Cardiac muscle cell (in vitro differentiated cells and primary cell): Measurements from ENCODE around the gene DGKZ. TPM values are rescaled to one million over a fixed set of nuclear protein-coding genes. Genes with fewer than 3 reads are reported as not detected.
A peak's percentile ranks its signal among the peaks of the same experiment; 100 is the strongest.

Experiments
- DNase-seq, 2 donors: peaks; one replicate each; pipeline versions ENCODE4 v3.0.0 to v3.0.0-alpha.2; 2010 to 2017; ENCODE audit warnings: low read depth in 1 of 2, low spot score in 1 of 2
- H3K27ac ChIP-seq: fragments of 200-600 bp; sonication (generic); 2 replicates; pipeline ENCODE4 v1.5.1; 2016
- H3K27me3 ChIP-seq: fragments of 200-600 bp; sonication (generic); 2 replicates; pipeline ENCODE4 v1.6.0; 2016; ENCODE audit warnings: control low read depth
- H3K36me3 ChIP-seq: fragments of 200-600 bp; sonication (generic); 2 replicates; pipeline ENCODE4 v1.5.1; 2016; ENCODE audit warnings: control low read depth
- H3K4me1 ChIP-seq: fragments of 200-600 bp; sonication (generic); 2 replicates; pipeline ENCODE4 v1.8.1; 2017; ENCODE audit warnings: low read depth, mild to moderate bottlenecking, mixed run types
- H3K4me3 ChIP-seq: fragments of 200-600 bp; sonication (generic); 2 replicates; pipeline ENCODE4 v1.5.1; 2016; ENCODE audit warnings: mild to moderate bottlenecking
- H3K9me3 ChIP-seq: fragments of 200-600 bp; sonication (generic); 2 replicates; pipeline ENCODE4 v1.5.1; 2017; ENCODE audit warnings: low read depth, mild to moderate bottlenecking, control low read depth
- CTCF ChIP-seq: IDR thresholded peaks from 2 replicates; pipeline ENCODE4 v1.5.1; 2012; ENCODE audit warnings: low read depth, mild to moderate bottlenecking, low read length
- polyA plus RNA-seq: library from polyadenylated mRNA; unstranded; fragments of >200 nt; fragmentation: Nextera tagmentation; extraction: Ambion mirVana; gene quantifications from 2 replicates; pipeline ENCODE4 v1.2.1, GENCODE V29; 2016
- total RNA-seq: library from RNA; depleted of rRNA; stranded (reverse); fragments of >200 nt; gene quantifications from 2 replicates; pipeline ENCODE4 v1.2.3, GENCODE V29; 2016

Gene DGKZ
- total and polyA plus RNA-seq, 2 experiments from 2014 or later, result 48.3 to 81.8 TPM

GRCh38 chr11:46386674-46387073, 39.4 kb downstream of the DGKZ start:
- no peak for TF ChIP-seq CTCF
- DNase-seq, result no peak
- H3K36me3 ChIP-seq, result peaks cover 4% of the 10 kb centered on the region
- peaks cover 22% of the 10 kb centered on the region for H3K4me1 ChIP-seq
- H3K4me3 ChIP-seq, result no peak overlapping the region
- H3K9me3 ChIP-seq, result no peaks in the 10 kb centered on the region
- H3K27me3 ChIP-seq, result peaks cover 20% of the 10 kb centered on the region
- no peak overlapping the region for H3K27ac ChIP-seq

DNA sequence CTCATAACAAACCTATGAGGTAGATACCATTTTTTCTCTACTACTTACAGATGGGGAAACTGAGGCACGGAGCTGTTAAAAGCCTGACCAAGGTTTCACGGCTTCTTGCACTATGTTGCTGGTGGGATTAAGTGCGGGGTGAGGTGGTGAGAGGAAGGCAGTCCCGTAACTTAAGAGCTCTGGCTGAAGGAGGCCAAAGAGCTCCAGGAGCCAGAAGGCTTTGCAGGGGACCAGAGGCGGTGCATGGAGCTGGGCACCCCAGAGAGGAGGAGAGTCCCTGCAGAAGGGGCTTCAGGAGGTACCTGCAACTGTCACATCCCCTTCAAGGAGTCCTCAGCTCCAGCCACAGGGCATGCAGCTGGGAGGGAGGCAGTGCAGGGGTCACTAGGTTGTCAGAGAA, 40.2 kb downstream of the DGKZ start:
- Histone ChIP-seq H3K4me3 (no peak overlapping the region), H3K9me3 (no peaks in the 10 kb centered on the region), H3K27ac (no peak overlapping the region), H3K4me1 (peaks cover 22% of the 10 kb centered on the region), H3K36me3 (peaks cover 4% of the 10 kb centered on the region), H3K27me3 (peaks cover 20% of the 10 kb centered on the region)
- TF ChIP-seq CTCF, result no peak
- no peak for DNase-seq

GRCh38 chr11:46387919-46388618, 40.8 kb downstream of the DGKZ start:
- no peak for TF ChIP-seq CTCF
- peak in 1 of 2 donors; percentile 45 for DNase-seq
- H3K36me3 ChIP-seq, result peaks cover 4% of the 10 kb centered on the region
- H3K27ac ChIP-seq, result peak overlapping the region; percentile 13
- H3K9me3 ChIP-seq, result no peaks in the 10 kb centered on the region
- no peak overlapping the region for H3K4me3 ChIP-seq
- H3K27me3 ChIP-seq, result peaks cover 20% of the 10 kb centered on the region
- H3K4me1 ChIP-seq, result peaks cover 22% of the 10 kb centered on the region

GRCh38 chr11:46388619-46389449, 41.6 kb downstream of the DGKZ start:
- TF ChIP-seq CTCF, result no peak
- Histone ChIP-seq H3K27ac (peak overlapping the region; percentile 13), H3K36me3 (no peaks in the 10 kb centered on the region), H3K4me3 (peak overlapping the region; percentile 37), H3K4me1 (peaks cover 22% of the 10 kb centered on the region), H3K27me3 (peaks cover 20% of the 10 kb centered on the region), H3K9me3 (no peaks in the 10 kb centered on the region)
- DNase-seq, result peak; percentile 6 to 67

DNA sequence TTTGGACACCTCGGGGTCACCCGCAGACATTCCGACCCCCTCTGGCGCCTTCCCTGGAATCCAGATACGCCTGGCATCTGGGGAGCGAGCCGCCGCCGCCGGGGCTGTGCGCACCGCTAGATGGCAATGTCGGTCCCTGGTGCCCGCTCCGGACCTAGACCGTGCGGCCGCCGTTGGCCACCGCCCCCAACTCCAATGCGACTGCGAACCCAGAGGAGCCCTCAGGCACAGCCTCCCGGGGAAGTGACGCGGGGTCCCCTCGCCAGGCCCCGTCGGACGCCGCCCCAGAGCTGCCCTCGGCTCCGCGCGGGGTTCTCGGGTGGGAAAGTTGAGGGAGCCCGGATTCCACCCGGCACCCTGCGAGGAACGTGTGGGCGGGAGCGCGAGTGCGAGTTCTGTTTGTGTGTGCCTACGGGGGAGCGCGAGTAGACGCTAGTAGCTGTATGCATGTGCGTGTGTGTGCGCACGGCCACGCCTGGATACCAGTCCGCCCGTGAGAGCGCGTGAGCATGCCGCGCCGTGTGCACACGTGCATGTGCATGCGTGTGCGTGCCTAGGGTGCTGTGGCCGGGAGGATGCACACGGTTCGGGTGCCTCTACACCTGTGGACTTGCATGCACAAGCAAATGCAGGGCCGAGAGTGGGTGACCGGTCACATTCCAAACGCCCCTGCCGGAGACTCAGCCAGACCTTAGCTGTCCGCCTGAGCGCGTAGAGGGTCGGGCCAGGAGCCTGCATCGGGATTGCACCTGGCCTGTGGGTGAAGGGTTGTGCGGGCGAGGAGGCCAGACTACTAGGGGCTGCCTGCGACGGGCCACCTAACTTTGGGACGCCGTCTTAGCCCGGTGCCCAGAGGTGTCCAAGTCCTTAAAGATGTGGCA, 42.4 kb downstream of the DGKZ start:
- H3K4me1 ChIP-seq, result peaks cover 22% of the 10 kb centered on the region
- H3K36me3 ChIP-seq, result no peaks in the 10 kb centered on the region
- DNase-seq, result peak; percentile 72 to 90
- H3K9me3 ChIP-seq, result no peaks in the 10 kb centered on the region
- no peak overlapping the region for H3K27ac ChIP-seq
- peak overlapping the region; percentile 37 for H3K4me3 ChIP-seq
- H3K27me3 ChIP-seq, result peaks cover 20% of the 10 kb centered on the region
- peak; percentile 75 for TF ChIP-seq CTCF
